ENCODE data around the gene ANKRD26. TPM values are rescaled to one million over a fixed set of nuclear protein-coding genes. Genes with fewer than 3 reads are reported as not detected.
"Not testable (repeated sequence)": the region's sequence is repeated elsewhere in the genome, so short reads cannot be mapped to it uniquely, and the experiment has no call there.

Gene ANKRD26
- total RNA-seq: 1 to 10 TPM; 5.7 to 6.8 TPM
- long read RNA-seq, donor 1, partial matches to known transcripts: 3 of 3 reads
- long read RNA-seq, donor 1, other reads (novel, unspliced or antisense): 0 of 3 reads
- long read RNA-seq, donor 2, partial matches to known transcripts: 4 of 6 reads
- long read RNA-seq, donor 2, other reads (novel, unspliced or antisense): 2 of 6 reads

- intact Hi-C loops (cut with DNase I): no loop called here
- DNase-seq (ENCODE audit: low spot score): peak; percentile 100
Measured at GRCh38 chr10:27099916-27100812, at the start of gene ANKRD26. ANKRD26 (minus strand) TSS chr10:27100494; CDS start chr10:27100326, 168 bp downstream.

GRCh38 chr10:27147701-27148100 is 47.4 kb upstream of the ANKRD26 start:
- DNase-seq (ENCODE audit: low spot score): no peak
- intact Hi-C loops (cut with DNase I): no loop called here

- DNase-seq (ENCODE audit: low spot score): no peak
- intact Hi-C loops (cut with DNase I): no loop called here
Measured at GRCh38 chr10:27145937-27146336, 45.6 kb upstream of the ANKRD26 start.

GRCh38 chr10:27143686-27144085 is 43.4 kb upstream of the ANKRD26 start:
- intact Hi-C loops (cut with DNase I): no loop called here
- DNase-seq (ENCODE audit: low spot score): no peak

GRCh38 chr10:27138277-27138676 is 38.0 kb upstream of the ANKRD26 start:
- no peak for DNase-seq (ENCODE audit: low spot score)
- intact Hi-C loops (cut with DNase I): no loop called here

GRCh38 chr10:27134371-27134770 is 34.1 kb upstream of the ANKRD26 start:
- DNase-seq (ENCODE audit: low spot score): no peak
- intact Hi-C loops (cut with DNase I): no loop called here

- intact Hi-C loops (cut with DNase I): no loop called here
- DNase-seq (ENCODE audit: low spot score): no peak
Measured at GRCh38 chr10:27108165-27108564, 7.9 kb upstream of the ANKRD26 start.

GRCh38 chr10:27104919-27105318 is 4.6 kb upstream of the ANKRD26 start:
- intact Hi-C loops (cut with DNase I): no loop called here
- DNase-seq (ENCODE audit: low spot score): no peak

GRCh38 chr10:27100813-27101347 is 586 bp upstream of the ANKRD26 start:
- intact Hi-C loops (cut with DNase I): no loop called here
- no peak for DNase-seq (ENCODE audit: low spot score)

- intact Hi-C loops (cut with DNase I): no loop called here
- DNase-seq (ENCODE audit: low spot score): no peak
Measured at GRCh38 chr10:27099448-27099847, 846 bp downstream of the ANKRD26 start.

- no peak for DNase-seq (ENCODE audit: low spot score)
- intact Hi-C loops (cut with DNase I): no loop called here
Measured at GRCh38 chr10:27088119-27089044, 11.9 kb downstream of the ANKRD26 start.

- intact Hi-C loops (cut with DNase I): no loop called here
- no peak for DNase-seq (ENCODE audit: low spot score)
Measured at GRCh38 chr10:27072436-27073114, 27.7 kb downstream of the ANKRD26 start.

GRCh38 chr10:27068217-27068891 is 31.9 kb downstream of the ANKRD26 start:
- intact Hi-C loops (cut with DNase I): no loop called here
- no peak for DNase-seq (ENCODE audit: low spot score)

- intact Hi-C loops (cut with DNase I): no loop called here
- no peak for DNase-seq (ENCODE audit: low spot score)
Measured at GRCh38 chr10:27065084-27065483, 35.2 kb downstream of the ANKRD26 start.

GRCh38 chr10:27052656-27053055 is 47.6 kb downstream of the ANKRD26 start:
- intact Hi-C loops (cut with DNase I): no loop called here

GRCh38 chr10:27045247-27045646 is 55.0 kb downstream of the ANKRD26 start:
- intact Hi-C loops (cut with DNase I); DNase-seq (ENCODE audit: low spot score): not testable (repeated sequence)

More at GRCh38 chr10:27052656-27053055, 47.6 kb downstream of the ANKRD26 start:
- no peak for DNase-seq (ENCODE audit: low spot score)

- no peak for DNase-seq (ENCODE audit: low spot score)
- intact Hi-C loops (cut with DNase I): no loop called here
Measured at GRCh38 chr10:27041196-27041595, 59.1 kb downstream of the ANKRD26 start.

GRCh38 chr10:27038168-27038567 is 62.1 kb downstream of the ANKRD26 start:
- intact Hi-C loops (cut with DNase I): loop anchor here in 1 of 2 donors (5.0 kb wide), 1 partner anchor 534 kb away; no protein-coding TSS in a partner anchor
- no peak for DNase-seq (ENCODE audit: low spot score)
